Activated effector memory CD4-positive, alpha-beta T cell treated with Interleukin-2 at 50 U/mL for 16 hours (primary cell): Measurements from ENCODE around the gene SYCP1.
"Not testable (repeated sequence)": the region's sequence is repeated elsewhere in the genome, so short reads cannot be mapped to it uniquely, and the experiment has no call there.

ENCODE experiments used
- DNase-seq: peaks from one replicate; pipeline ENCODE4 v3.0.0-alpha.2; 2020

SYCP1 gene

DNA sequence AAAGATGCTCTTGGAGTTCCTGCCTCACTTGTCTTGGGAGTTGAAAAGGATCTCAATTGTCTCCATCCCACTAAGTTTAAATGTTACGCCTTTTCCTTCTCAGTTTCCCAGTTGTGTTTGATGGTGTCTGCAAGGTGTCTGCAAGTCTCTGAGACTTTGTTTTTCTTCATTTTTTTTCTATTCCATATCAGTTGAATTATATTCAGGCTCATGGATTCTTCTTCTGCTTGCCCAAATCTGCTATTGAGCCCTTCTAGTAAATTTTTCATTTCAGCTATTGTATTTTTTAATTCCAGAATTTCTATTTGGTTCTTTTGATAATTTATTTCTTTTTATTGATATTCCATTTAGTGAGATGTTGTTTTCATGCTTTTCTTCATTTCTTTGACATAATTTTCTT is 127.6 kb downstream of the SYCP1 start:
- DNase-seq, result no peak

DNA sequence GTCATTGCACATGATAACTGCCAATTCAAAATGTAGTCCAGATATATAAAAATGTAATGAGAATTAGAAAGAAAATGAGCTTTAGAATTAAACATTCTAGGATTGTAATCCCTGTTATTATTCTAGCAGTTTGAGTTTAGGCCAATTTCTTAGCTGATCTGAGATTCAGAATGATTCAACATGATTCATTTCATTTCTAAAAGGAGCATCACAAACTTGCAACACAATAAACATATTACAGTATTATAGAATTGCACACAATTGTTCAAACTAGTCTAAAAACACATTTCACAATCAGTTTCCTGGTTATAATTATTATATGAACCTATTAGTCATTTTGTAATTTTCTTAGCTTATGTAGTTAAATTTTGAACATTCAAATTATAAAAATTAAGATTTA is 131.6 kb downstream of the SYCP1 start:
- DNase-seq, result no peak

DNA sequence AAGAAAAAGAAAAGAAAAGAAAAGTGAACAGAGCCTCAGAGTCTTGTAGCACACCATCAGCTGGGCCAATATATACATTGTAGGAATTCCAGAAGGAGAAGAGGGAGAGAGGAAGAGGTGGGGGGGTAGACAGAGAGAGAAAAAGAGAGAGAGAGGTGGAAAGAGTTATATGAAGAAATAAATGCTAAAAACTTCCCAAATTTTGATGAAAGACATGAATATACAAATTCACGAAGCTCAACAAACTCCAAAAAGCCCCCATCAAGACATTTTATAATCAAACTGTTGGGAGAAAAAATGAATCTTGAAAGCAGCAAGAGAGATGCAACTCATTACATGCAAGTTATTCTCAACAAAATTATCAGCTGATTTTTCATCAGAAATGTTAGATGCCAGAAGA is 133.4 kb downstream of the SYCP1 start:
- DNase-seq, result no peak

DNA sequence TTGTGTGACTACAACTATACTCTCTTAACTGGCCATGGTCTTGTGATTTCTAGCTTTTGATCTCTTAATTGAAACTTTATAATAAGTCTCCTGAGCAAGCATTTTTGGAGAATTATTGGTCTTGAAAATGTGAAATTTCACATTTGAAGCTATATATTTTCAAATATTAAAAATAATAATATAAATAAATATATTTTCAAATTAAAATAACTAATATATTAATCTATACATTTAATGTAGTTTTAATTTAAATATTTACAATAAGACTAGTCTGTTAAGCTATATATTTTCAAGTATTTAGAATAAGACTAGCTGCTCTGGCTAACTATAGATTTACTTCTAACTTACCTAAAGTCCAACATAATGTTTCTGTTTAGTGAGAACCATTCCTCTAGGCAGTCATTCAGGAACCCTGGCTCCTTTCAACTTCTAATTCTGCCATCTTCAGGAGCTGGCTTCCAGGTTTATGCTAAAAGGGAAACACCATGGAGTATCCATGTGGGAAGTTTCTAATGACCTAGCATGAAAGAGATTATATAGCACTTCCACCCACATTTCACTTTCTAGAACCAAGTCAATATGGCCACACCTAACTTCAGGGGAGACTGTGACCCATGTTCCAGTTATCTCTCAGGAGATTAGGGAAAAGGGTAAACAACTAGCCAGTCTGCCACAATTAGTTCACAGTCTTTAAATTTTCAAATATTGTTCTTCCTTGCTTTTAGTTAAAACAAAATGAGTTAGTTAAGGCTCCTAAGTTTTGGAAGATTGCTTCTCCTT is 143.0 kb downstream of the SYCP1 start:
- no peak for DNase-seq

DNA sequence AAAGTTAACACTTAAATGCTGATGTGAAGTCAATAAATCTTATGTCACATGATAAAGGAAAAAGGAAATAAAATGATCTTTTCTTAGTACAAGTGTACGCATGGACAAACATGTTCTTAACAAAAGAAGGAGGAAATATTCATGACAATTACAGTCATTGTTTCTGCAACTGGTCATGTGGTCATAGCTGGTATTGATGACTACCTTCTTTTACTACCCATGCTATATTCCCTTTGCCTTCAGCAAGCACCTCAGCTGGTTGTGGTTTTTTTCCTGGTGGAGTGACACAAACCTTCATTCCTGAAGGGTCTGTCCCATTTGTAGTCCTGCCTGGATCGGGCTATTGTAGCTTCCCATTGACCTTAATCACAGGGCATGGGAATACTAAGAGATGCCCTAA is 151.5 kb downstream of the SYCP1 start:
- no peak for DNase-seq

DNA sequence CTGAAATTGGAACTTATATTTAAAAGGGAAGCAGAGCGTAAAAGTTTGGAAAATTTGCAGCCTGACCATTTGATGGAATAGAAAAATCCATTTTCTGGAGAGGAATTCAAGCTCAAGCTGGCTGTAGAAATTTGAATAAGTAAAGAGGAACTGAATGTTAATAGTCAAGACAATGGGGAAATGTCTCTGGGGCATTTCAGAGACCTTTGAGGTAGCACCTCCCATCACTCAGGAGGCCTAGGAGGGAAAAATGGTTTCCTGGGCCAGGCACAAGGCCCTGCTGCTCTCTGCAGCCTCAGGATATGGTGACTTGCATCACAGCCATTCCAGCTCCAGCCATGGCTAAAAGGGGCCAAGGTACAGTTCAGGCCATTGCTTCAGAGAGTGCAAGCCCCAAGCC is 157.3 kb downstream of the SYCP1 start:
- no peak for DNase-seq

DNA sequence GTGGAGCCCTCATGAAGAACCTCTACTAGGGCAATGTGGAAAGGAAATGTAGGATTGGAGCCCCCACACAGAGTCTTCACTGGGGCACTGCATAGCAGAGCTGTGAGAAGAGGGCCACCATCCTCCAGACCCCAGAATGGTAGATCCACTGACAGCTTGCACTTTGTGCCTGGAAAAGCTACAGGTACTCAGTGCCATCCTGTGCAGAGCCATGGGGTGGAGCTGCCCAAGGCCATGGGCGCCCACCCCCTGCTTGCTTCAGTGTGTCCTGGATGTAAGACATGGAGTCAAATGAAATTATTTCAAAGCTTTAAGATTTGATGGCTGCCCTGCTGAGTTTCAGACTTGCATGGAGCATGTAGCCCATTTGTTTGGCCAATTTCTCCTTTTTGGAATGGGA is 157.8 kb downstream of the SYCP1 start:
- no peak for DNase-seq

DNA sequence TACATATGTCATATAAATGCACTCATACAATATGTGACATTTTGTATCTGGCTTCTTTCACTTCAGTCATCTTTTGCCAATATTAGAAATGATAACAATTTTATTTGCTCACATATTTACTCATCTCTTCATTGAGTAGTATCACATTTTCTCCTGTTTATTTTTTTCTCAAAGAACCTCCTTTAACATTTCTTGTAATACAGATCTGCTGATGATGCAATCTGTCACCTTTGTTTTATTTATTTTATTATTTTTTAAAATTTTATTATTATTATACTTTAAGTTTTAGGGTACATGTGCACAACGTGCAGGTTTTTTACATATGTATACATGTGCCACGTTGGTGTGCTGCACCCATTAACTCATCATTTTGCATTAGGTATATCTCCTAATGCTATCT is 159.1 kb downstream of the SYCP1 start:
- DNase-seq, result no peak

DNA sequence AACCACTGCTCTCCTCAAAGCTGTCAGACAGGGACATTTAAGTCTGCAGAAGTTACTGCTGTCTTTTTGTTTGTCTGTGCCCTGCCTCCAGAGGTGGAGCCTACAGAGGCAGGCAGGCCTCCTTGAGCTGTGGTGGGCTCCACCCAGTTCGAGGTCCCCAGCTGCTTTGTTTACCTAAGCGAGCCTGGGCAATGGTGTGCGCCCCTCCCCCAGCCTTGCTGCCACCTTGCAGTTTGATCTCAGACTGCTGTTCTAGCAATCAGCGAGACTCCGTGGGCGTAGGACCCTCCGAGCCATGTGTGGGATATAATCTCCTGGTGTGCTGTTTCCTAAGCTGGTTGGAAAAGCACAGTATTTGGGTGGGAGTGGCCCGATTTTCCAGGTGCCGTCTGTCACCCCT is 164.9 kb downstream of the SYCP1 start:
- not testable (repeated sequence) for DNase-seq

DNA sequence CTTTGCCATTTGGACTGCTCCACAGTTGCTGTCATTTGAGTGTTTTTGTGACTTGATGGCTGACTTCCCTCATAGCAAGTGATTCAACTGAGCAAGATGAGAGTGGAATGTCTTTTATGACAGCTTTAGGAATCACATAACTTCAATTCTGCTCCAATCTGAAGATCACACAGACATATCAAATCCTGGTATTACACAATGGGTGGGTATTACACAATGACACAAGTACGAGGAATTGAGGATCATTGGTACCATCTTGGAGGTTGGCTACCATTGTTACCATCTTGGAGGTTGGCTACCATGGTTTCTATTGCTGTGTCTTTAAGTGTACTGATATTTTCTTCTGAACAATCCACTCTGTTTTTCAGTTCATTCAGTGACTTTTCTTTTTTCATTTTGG is 166.5 kb downstream of the SYCP1 start:
- DNase-seq, result no peak

DNA sequence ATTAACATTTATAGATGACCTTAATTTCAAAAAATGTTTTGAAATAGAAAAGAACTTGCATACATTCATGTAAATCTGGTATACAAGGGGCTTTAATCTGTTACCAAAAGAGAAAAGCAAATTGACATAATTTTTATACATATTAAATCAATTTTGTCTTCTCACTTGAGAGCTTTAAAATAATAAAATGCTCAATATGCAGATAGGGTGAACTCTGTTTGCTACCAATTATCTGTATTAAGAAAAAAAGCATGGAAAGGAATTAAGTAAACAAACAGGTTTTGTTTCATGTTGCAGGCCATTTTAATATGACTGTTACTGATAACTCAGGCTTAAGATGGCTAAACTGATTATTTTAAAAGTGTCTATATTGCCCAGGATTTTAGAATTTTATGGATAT is 168.9 kb downstream of the SYCP1 start:
- DNase-seq, result no peak

DNA sequence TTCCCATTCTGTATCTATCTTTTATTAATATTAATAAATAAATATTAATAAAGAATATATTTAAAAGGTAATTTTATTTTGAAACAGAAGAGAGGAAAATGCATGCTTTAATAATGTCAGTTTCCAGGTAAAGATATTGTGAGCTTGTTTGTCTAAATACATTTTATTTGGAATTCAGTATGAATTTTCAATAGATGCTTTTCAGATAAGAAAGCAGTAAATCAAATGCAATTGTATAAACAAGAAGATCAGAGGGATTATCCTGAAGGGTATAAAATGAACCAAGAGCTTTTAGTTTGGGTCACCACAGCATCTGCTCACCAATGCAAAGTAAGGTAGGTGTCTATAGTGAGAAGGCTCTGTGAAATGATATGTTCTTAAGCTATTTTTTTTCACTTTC is 174.9 kb downstream of the SYCP1 start, which contains the start of gene TSHB:
Gene TSHB (plus strand): TSS at position 301 of the 400 bp plus-strand sequence. CDS start 3,537 bp downstream, outside the sequence.
- no peak for DNase-seq

DNA sequence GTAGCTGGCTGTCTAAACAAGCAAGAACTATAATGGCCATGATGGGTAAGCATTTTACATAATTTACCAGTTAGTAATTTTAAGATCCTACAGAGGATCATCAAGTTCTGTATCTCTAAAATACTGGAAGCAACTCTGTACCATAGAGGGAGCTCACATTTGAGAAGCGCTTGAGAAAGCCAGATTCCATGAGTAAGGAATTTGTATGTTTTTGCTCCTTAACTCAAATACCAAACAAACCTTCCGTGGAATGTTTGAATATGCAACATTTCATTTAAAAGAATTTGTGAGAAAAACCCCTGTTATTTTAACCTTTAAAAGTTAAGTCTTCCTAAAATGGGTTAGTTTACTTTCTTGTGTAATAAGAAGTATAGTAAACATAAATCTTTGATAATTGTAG is 176.9 kb downstream of the SYCP1 start:
- no peak for DNase-seq

DNA sequence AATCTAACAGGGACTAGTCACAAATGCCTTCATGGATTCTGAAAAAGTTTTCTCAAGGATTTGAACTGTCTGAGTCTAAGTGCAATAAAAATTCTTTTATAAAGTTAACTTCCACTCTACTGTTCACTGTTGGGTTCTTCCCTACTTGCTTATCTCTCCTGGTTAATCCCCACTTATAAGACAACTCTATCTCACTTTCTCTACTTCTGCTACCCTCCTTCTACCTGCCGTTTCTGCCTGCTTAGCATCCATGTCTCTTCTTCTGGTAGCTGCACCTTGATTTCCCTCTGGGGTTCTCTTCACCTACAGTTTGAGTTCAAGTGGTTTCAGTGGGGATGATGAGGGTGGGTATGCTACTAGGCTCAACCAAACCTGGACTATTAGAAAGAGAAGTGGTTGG is 181.0 kb downstream of the SYCP1 start:
- DNase-seq, result no peak

DNA sequence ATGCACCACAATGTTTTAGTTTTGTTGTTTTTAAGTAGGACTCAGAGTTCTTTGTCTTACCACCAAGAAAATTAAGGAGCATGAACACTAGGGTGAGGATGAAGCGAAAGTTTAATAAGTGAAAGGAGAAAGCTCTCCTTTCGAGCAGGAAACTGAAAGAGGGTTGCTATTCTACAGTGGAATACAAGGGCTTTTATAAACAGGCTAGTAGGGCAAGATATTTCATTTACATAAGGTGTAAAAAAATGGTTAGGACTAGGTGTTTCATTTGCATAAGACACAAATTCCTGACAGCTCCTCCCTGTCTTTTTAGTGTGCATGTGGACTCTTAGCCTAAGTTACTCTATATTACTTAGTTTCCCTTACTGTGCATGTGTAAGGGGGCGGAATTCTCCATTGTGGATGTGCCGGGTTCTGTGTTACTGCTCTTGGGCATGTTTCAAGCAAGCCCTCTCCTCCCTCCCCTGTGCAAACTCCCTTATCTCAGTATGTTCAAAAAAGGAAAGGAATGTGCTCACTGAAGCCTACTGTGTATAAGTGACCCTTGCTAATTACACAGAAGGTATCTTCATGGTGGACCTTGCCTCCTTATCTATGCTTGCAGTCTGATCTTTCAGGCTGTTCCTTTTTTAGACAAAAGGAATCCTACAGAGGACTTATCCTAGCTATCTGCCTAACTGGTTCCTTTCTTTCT is 182.3 kb downstream of the SYCP1 start:
- DNase-seq, result no peak

DNA sequence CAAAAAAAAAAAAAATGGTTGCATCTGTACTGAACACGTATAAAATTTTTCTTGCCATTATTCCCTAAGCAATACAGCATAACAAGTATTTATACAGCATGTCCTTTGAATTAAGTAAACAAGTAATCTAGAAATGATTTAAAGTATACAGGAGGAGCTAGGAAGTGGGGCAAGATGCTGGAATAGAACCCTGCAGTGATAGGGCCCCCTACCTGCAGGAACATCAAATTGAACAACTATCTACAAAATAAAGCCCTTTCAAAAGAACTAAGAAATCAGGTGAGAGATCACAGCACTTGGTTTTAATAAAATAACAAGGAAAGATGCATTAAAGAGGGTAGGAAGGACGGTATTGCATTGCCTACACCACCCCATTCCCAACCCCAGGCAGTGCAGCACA is 185.8 kb downstream of the SYCP1 start:
- DNase-seq, result no peak

DNA sequence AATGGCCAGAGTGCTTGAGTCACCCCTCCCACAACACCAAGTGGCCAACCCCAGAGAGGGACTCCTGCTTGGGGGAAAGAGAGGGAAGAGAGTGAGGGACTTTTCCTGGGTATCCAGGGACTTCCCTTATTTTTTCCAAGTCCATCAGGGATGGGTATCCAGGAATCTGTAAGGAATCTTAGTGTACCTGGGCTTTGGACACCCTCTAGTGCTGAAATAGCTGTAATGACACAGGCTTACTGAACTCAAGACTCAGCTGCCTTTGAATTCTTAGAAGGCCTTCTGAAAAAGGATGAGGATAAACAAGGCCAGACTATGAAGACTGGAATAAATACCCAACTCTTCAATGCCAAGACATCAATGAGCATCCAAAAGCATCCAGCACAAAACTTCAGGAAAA is 187.0 kb downstream of the SYCP1 start:
- DNase-seq, result no peak
